Progenitor cell of endocrine pancreas (in vitro differentiated cells): ENCODE results near the gene FNDC1. TPM values are rescaled to one million over a fixed set of nuclear protein-coding genes. Genes with fewer than 3 reads are reported as not detected.
A peak's percentile ranks its signal among the peaks of the same experiment; 100 is the strongest.

Source experiments
- DNase-seq: peaks from one replicate; pipeline ENCODE4 v3.0.0; 2021; ENCODE audit warnings: low spot score; ENCODE audit not compliant: unreplicated experiment
- H3K27ac Mint-ChIP-seq: 2 replicates; pipeline ENCODE4 v1.8.0; 2021; ENCODE audit warnings: mild to moderate bottlenecking, moderate library complexity, mixed read lengths
- H3K27me3 Mint-ChIP-seq: 2 replicates; pipeline ENCODE4 v1.8.0; 2021; ENCODE audit warnings: mixed read lengths
- H3K36me3 Mint-ChIP-seq: 2 replicates; pipeline ENCODE4 v1.8.0; 2022; ENCODE audit warnings: mixed read lengths; ENCODE audit not compliant: insufficient read depth
- H3K4me1 Mint-ChIP-seq: 2 replicates; pipeline ENCODE4 v1.8.0; 2021; ENCODE audit warnings: low read depth, mixed read lengths
- H3K4me3 Mint-ChIP-seq: 2 replicates; pipeline ENCODE4 v1.8.0; 2021; ENCODE audit warnings: low read depth, mild to moderate bottlenecking, moderate library complexity, mixed read lengths
- H3K9me3 Mint-ChIP-seq: 2 replicates; pipeline ENCODE4 v1.8.0; 2021; ENCODE audit warnings: low read depth, mixed read lengths
- CTCF ChIP-seq: fragments of 200-600 bp; sonication (generic); IDR thresholded peaks from one replicate; pipeline ENCODE4 v1.5.0; 2021; ENCODE audit warnings: antibody characterized with exemption, mild to moderate bottlenecking; ENCODE audit not compliant: unreplicated experiment
- total RNA-seq: library from RNA; stranded (reverse); gene quantifications from 2 replicates; pipeline ENCODE4 v1.2.1, GENCODE V29; 2021

The FNDC1 gene
- total RNA-seq, 1 donor from 2014 or later: 0.07 TPM

- peaks cover 90% of the 10 kb centered on the region for H3K27me3 Mint-ChIP-seq
- TF ChIP-seq CTCF: peak; percentile 55
- H3K36me3 Mint-ChIP-seq: no peaks in the 10 kb centered on the region
These were observed 536 bp upstream of the FNDC1 start for GRCh38 chr6:159168536-159169192.

GRCh38 chr6:159169557-159170332 is 545 bp downstream of the FNDC1 start:
- peak; percentile 27 for DNase-seq
- no peaks in the 10 kb centered on the region for H3K36me3 Mint-ChIP-seq
- peak overlapping the region; percentile 65 for H3K4me3 Mint-ChIP-seq

More at GRCh38 chr6:159168536-159169192, 536 bp upstream of the FNDC1 start:
- Mint-ChIP-seq H3K4me1 (peaks cover 4% of the 10 kb centered on the region), H3K9me3 (no peaks in the 10 kb centered on the region), H3K4me3 (peak overlapping the region; percentile 72), H3K27ac (peak overlapping the region; percentile 39)
- DNase-seq: peak; percentile 39

GRCh38 chr6:159170333-159170672 is 1.1 kb downstream of the FNDC1 start:
- Mint-ChIP-seq H3K4me1 (peaks cover 4% of the 10 kb centered on the region), H3K27ac (no peak overlapping the region), H3K36me3 (no peaks in the 10 kb centered on the region), H3K4me3 (peak overlapping the region; percentile 65), H3K27me3 (peaks cover 90% of the 10 kb centered on the region), H3K9me3 (no peaks in the 10 kb centered on the region)
- no peak for TF ChIP-seq CTCF
- DNase-seq: no peak

More at GRCh38 chr6:159169557-159170332, 545 bp downstream of the FNDC1 start:
- Mint-ChIP-seq H3K9me3 (no peaks in the 10 kb centered on the region), H3K4me1 (peaks cover 4% of the 10 kb centered on the region), H3K27me3 (peaks cover 92% of the 10 kb centered on the region), H3K27ac (no peak overlapping the region)
- no peak for TF ChIP-seq CTCF

- no peak for DNase-seq
- H3K27me3 Mint-ChIP-seq: peaks cover 90% of the 10 kb centered on the region
- no peaks in the 10 kb centered on the region for H3K9me3 Mint-ChIP-seq
- no peak for TF ChIP-seq CTCF
- H3K27ac Mint-ChIP-seq: no peak overlapping the region
- no peak overlapping the region for H3K4me3 Mint-ChIP-seq
- no peaks in the 10 kb centered on the region for H3K36me3 Mint-ChIP-seq
- H3K4me1 Mint-ChIP-seq: peaks cover 4% of the 10 kb centered on the region
These were observed 2.0 kb downstream of the FNDC1 start for GRCh38 chr6:159170999-159171712.

GRCh38 chr6:159172091-159172491 is 2.9 kb downstream of the FNDC1 start:
- H3K4me3 Mint-ChIP-seq: no peak overlapping the region
- DNase-seq: no peak
- no peak for TF ChIP-seq CTCF
- H3K27ac Mint-ChIP-seq: no peak overlapping the region
- H3K36me3 Mint-ChIP-seq: no peaks in the 10 kb centered on the region
- H3K27me3 Mint-ChIP-seq: peaks cover 87% of the 10 kb centered on the region
- no peaks in the 10 kb centered on the region for H3K9me3 Mint-ChIP-seq
- peaks cover 4% of the 10 kb centered on the region for H3K4me1 Mint-ChIP-seq
